ENCODE results near the gene TMEM107.

GRCh38 chr17:8155996-8156245 is 20.3 kb downstream of the TMEM107 start:
- TF ChIP-seq CTCF (IDR thresholded peaks at IDR 0.05) (no peak), POLR2A (IDR thresholded peaks at IDR 0.05) (no peak)

Measured in lower leg skin (tissue), 3 donors.